Peyer's patch (tissue), 4 donors: ENCODE data around the gene OBP2B.

ENCODE experiments used
- CTCF ChIP-seq, 6 experiments: fragments of 450-650 bp in 4 of 6; fragments of 200-600 bp in 2 of 6; sonication (generic) in 1 of 6; IDR thresholded peaks; one replicate each; pipeline ENCODE4 v1.5.1; 2017 to 2019; ENCODE audit warnings: antibody characterized with exemption in 6 of 6, mild to moderate bottlenecking in 3 of 6, moderate library complexity in 1 of 6
- POLR2A ChIP-seq, 2 donors: fragments of 450-650 bp; IDR thresholded peaks; one replicate each; pipeline ENCODE4 v1.5.1; 2017; ENCODE audit warnings: antibody characterized with exemption in 2 of 2, mild to moderate bottlenecking in 2 of 2, moderate library complexity in 2 of 2

- no peak for TF ChIP-seq CTCF (IDR thresholded peaks at IDR 0.05)
- no peak for TF ChIP-seq POLR2A (IDR thresholded peaks at IDR 0.05)
These were observed 15.7 kb upstream of the OBP2B start for GRCh38 chr9:133224762-133225161.
